Measurements from ENCODE around the gene USP54. TPM values are rescaled to one million over a fixed set of nuclear protein-coding genes. Genes with fewer than 3 reads are reported as not detected.

Gene USP54
- polyA plus RNA-seq, 10 donors: 9.7 to 28.3 (median 15.8) TPM

- DNase-seq: no peak
These were observed 119.9 kb downstream of the USP54 start for GRCh38 chr10:73471226-73471625.

- no peak for DNase-seq
These were observed 121.6 kb downstream of the USP54 start for GRCh38 chr10:73469579-73469978.

- peak in 2 of 3 donors; percentile 4 to 26 for DNase-seq
These were observed 123.9 kb downstream of the USP54 start for GRCh38 chr10:73467206-73467605.

- peak in 2 of 3 donors; percentile 12 to 21 for DNase-seq
These were observed 125.0 kb downstream of the USP54 start for GRCh38 chr10:73465978-73466726.

GRCh38 chr10:73460897-73461296 lies 130.2 kb downstream of the USP54 start:
- no peak for DNase-seq

GRCh38 chr10:73459683-73460314 lies 131.3 kb downstream of the USP54 start:
- DNase-seq: no peak

- no peak for DNase-seq
These were observed 134.8 kb downstream of the USP54 start for GRCh38 chr10:73456187-73456890.

- DNase-seq: no peak
These were observed 142.0 kb downstream of the USP54 start for GRCh38 chr10:73449113-73449512.

GRCh38 chr10:73448384-73448783 lies 142.8 kb downstream of the USP54 start:
- DNase-seq: no peak

Other genes with a start within 250 kb of the USP54 start
- gene CFAP70, start 232.5 kb downstream of the USP54 start, polyA plus RNA-seq (ENCODE audit: insufficient read length in 10 of 10): 1 to 10 TPM in 6 of 10 donors, under 1 TPM in 4; 0.60 to 2.6 (median 1.5) TPM
- gene ANXA7, start 177.3 kb downstream of the USP54 start, polyA plus RNA-seq (ENCODE audit: insufficient read length in 10 of 10): 10 to 100 TPM; 53.7 to 62.5 (median 56.6) TPM
- gene MSS51, start 157.8 kb downstream of the USP54 start, polyA plus RNA-seq (ENCODE audit: insufficient read length in 10 of 10): 10 to 100 TPM in 9 of 10 donors, 1 to 10 TPM in 1; 8.7 to 73.2 (median 44.9) TPM
- gene PPP3CB, start 95.3 kb downstream of the USP54 start, polyA plus RNA-seq (ENCODE audit: insufficient read length in 10 of 10): 100 to 1,000 TPM in 9 of 10 donors, 10 to 100 TPM in 1; 98.1 to 203 (median 161) TPM
- gene MYOZ1, start 50.1 kb upstream of the USP54 start, polyA plus RNA-seq (ENCODE audit: insufficient read length in 10 of 10): 100 to 1,000 TPM; 161 to 618 (median 528) TPM
- gene SYNPO2L, start 64.7 kb upstream of the USP54 start, polyA plus RNA-seq (ENCODE audit: insufficient read length in 10 of 10): 100 to 1,000 TPM in 9 of 10 donors, 10 to 100 TPM in 1; 90.0 to 271 (median 190) TPM
- 10 to 100 TPM in 5 of 10 donors, 1 to 10 TPM in 5; 3.3 to 22.8 (median 9.9) TPM for gene AGAP5, start 106.8 kb upstream of the USP54 start, polyA plus RNA-seq (ENCODE audit: insufficient read length in 10 of 10)
- 10 to 100 TPM; 43.1 to 55.6 (median 48.8) TPM for gene SEC24C, start 153.0 kb upstream of the USP54 start, polyA plus RNA-seq (ENCODE audit: insufficient read length in 10 of 10)
- gene CHCHD1, start 190.7 kb upstream of the USP54 start, polyA plus RNA-seq (ENCODE audit: insufficient read length in 10 of 10): 10 to 100 TPM; 27.8 to 37.4 (median 33.1) TPM
- 10 to 100 TPM; 53.3 to 85.7 (median 67.2) TPM for gene ZSWIM8, start 194.3 kb upstream of the USP54 start, polyA plus RNA-seq (ENCODE audit: insufficient read length in 10 of 10)
- 10 to 100 TPM; 13.3 to 23.4 (median 20.4) TPM for gene NDST2, start 220.3 kb upstream of the USP54 start, polyA plus RNA-seq (ENCODE audit: insufficient read length in 10 of 10)